WERI-Rb-1 (cell line): Measurements from ENCODE around the gene MFAP4.

Experiments used
- DNase-seq: peaks from one replicate; pipeline ENCODE4 v3.0.0-alpha.2; 2020
- H3K27ac ChIP-seq: fragments of 250-450 bp; sonication (Bioruptor Pico); 2 replicates; pipeline ENCODE4 v1.5.1; 2020; ENCODE audit warnings: mild to moderate bottlenecking, moderate library complexity
- H3K27me3 ChIP-seq: fragments of 250-450 bp; sonication (Bioruptor Pico); 2 replicates; pipeline ENCODE4 v1.5.1; 2021; ENCODE audit warnings: mild to moderate bottlenecking, low read depth, moderate library complexity; ENCODE audit not compliant: insufficient read depth, severe bottlenecking
- H3K36me3 ChIP-seq: fragments of 250-450 bp; sonication (Bioruptor Pico); 2 replicates; pipeline ENCODE4 v1.5.1; 2020; ENCODE audit warnings: mild to moderate bottlenecking, moderate library complexity
- H3K4me3 ChIP-seq: 2 replicates; pipeline ENCODE4 v1.5.1; 2011; ENCODE audit warnings: low read depth, mild to moderate bottlenecking, control low read depth, low read length
- H3K9me3 ChIP-seq: fragments of 250-450 bp; sonication (Bioruptor Pico); 2 replicates; pipeline ENCODE4 v1.5.1; 2021; ENCODE audit warnings: mild to moderate bottlenecking, moderate library complexity; ENCODE audit not compliant: severe bottlenecking
- CTCF ChIP-seq: IDR thresholded peaks from 2 replicates; pipeline ENCODE4 v1.5.1; 2011; ENCODE audit warnings: low read depth, mild to moderate bottlenecking, control low read depth, inconsistent platforms, low read length

MFAP4 gene

GRCh38 chr17:19345067-19345460, 41.9 kb downstream of the MFAP4 start:
- TF ChIP-seq CTCF: no peak
- Histone ChIP-seq H3K4me3 (no peak overlapping the region), H3K27ac (no peak overlapping the region), H3K36me3 (peaks cover 2% of the 10 kb centered on the region; the same call in 1 of the 2 replicates), H3K27me3 (no peaks in the 10 kb centered on the region), H3K9me3 (no peaks in the 10 kb centered on the region)
- DNase-seq: no peak

- Histone ChIP-seq H3K27me3 (no peaks in the 10 kb centered on the region), H3K9me3 (no peaks in the 10 kb centered on the region), H3K4me3 (no peak overlapping the region), H3K36me3 (peaks cover 2% of the 10 kb centered on the region; the same call in 1 of the 2 replicates), H3K27ac (no peak overlapping the region)
- DNase-seq: no peak
- no peak for TF ChIP-seq CTCF
Measured at GRCh38 chr17:19344311-19345066, 42.5 kb downstream of the MFAP4 start.

- DNase-seq: no peak
- H3K36me3 ChIP-seq: peaks cover 2% of the 10 kb centered on the region; the same call in 1 of the 2 replicates
- H3K9me3 ChIP-seq: no peaks in the 10 kb centered on the region
- TF ChIP-seq CTCF: peak; percentile 17; the same call in 1 of the 2 replicates
- no peak overlapping the region for H3K27ac ChIP-seq
- H3K27me3 ChIP-seq: no peaks in the 10 kb centered on the region
- no peak overlapping the region for H3K4me3 ChIP-seq
Measured at GRCh38 chr17:19343671-19344151, 43.3 kb downstream of the MFAP4 start.

- DNase-seq: no peak
- Histone ChIP-seq H3K4me3 (no peak overlapping the region), H3K27me3 (no peaks in the 10 kb centered on the region)
Measured at GRCh38 chr17:19343256-19343630, 43.7 kb downstream of the MFAP4 start.

GRCh38 chr17:19342611-19343255, 44.3 kb downstream of the MFAP4 start:
- no peaks in the 10 kb centered on the region for H3K27me3 ChIP-seq
- H3K27ac ChIP-seq: no peak overlapping the region
- H3K36me3 ChIP-seq: peaks cover 2% of the 10 kb centered on the region; the same call in 1 of the 2 replicates
- H3K4me3 ChIP-seq: no peak overlapping the region
- no peaks in the 10 kb centered on the region for H3K9me3 ChIP-seq
- DNase-seq: no peak
- no peak for TF ChIP-seq CTCF

More at GRCh38 chr17:19343256-19343630, 43.7 kb downstream of the MFAP4 start:
- Histone ChIP-seq H3K36me3 (peaks cover 2% of the 10 kb centered on the region; the same call in 1 of the 2 replicates), H3K27ac (no peak overlapping the region), H3K9me3 (no peaks in the 10 kb centered on the region)
- no peak for TF ChIP-seq CTCF
